Mucosa of rectum (tissue), 2 donors: Measurements from ENCODE around the gene CSH2.

Source experiments
- H3K27ac ChIP-seq, 2 donors: one replicate each; pipeline ENCODE4 v1.7.0; 2013; ENCODE audit warnings: inconsistent platforms in 2 of 2, low read depth in 2 of 2, low read length in 2 of 2
- H3K27me3 ChIP-seq, 2 donors: one replicate each; pipeline ENCODE4 v1.7.0; 2013; ENCODE audit warnings: low read length in 2 of 2; ENCODE audit not compliant: control insufficient read depth in 2 of 2, insufficient read depth in 2 of 2
- H3K36me3 ChIP-seq, 2 donors: one replicate each; pipeline ENCODE4 v1.7.0; 2013; ENCODE audit warnings: low read length in 2 of 2; ENCODE audit not compliant: control insufficient read depth in 2 of 2, insufficient read depth in 2 of 2
- H3K4me1 ChIP-seq, 2 donors: one replicate each; pipeline ENCODE4 v1.7.0; 2013; ENCODE audit warnings: low read length in 2 of 2, mild to moderate bottlenecking in 1 of 2; ENCODE audit not compliant: control insufficient read depth in 2 of 2, insufficient read depth in 2 of 2
- H3K4me3 ChIP-seq, 2 donors: one replicate each; pipeline ENCODE4 v1.7.0; 2013; ENCODE audit warnings: low read length in 2 of 2
- H3K9ac ChIP-seq, 2 donors: one replicate each; pipeline ENCODE4 v1.7.0; 2013; ENCODE audit warnings: low read length in 2 of 2, low read depth in 1 of 2, mild to moderate bottlenecking in 1 of 2
- H3K9me3 ChIP-seq, 2 donors: one replicate each; pipeline ENCODE4 v1.7.0; 2013; ENCODE audit warnings: low read length in 2 of 2; ENCODE audit not compliant: control insufficient read depth in 2 of 2
- donor health status: healthy.
- donor health status: Normal muscosa, but diverticular disease.

CSH2 gene

DNA sequence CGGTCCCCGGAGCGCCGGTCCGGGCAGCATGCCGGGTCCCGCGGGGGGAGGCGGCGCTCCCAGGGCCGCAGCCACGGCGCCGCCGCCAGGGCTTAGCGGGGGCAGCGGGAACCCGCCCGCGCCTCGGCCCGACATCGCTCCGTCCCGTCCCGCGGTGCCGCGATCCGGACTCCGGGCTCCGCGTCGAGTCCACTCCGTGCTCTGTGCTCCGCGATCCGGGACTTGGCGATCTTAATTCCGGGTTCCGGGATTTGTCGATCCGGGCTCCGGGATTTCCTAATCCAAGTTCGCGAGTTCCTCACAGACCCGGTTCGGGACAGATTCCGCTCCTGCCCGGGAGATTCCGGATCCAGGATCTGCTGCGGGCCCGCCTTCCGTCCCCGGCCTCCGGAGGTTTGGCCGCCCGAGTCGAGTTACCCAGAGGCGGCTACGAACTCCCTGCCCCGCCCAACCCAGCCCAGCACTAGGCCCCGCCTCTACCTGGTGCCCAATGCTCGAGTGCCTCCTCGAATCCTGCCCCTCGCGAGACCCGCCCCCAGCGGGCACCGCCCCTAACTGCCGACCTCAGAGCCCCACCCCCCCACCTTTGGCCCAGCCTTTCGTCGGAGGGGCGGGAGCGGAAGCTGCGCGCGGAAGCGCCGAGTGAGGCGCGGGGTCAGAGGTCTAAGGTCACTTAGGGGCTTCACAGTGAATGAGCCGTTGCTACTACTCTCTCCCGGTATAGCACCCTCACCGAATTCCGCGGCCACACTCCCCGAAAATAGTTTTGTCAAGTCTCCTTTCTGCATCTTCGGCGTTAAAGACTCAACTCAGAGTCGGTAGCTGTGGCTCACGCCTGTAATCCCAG, 30.7 kb downstream of the CSH2 start, which contains the start of gene SMARCD2:
TSS of gene SMARCD2 (minus strand) at position 146 of the 847 bp plus-strand sequence. CDS start at position 135, 11 bp downstream.
- Histone ChIP-seq H3K4me3 (peak within 1 kb of the TSS; percentile 87 to 93), H3K36me3 (no peaks in the 10 kb centered on the region), H3K4me1 (peaks cover 28 to 33% of the 10 kb centered on the region in 2 donors), H3K9ac (peak within 1 kb of the TSS; percentile 91 to 92), H3K9me3 (no peaks in the 10 kb centered on the region), H3K27me3 (no peaks in the 10 kb centered on the region), H3K27ac (peak within 1 kb of the TSS; percentile 88 to 90)

- Histone ChIP-seq H3K27me3 (no peaks in the 10 kb centered on the region), H3K9me3 (no peaks in the 10 kb centered on the region), H3K4me1 (peaks cover 28 to 35% of the 10 kb centered on the region in 2 donors), H3K27ac (peak overlapping the region; percentile 88 to 90), H3K9ac (peak overlapping the region; percentile 91 to 92), H3K36me3 (peaks cover 0 to 2% of the 10 kb centered on the region in 2 donors), H3K4me3 (peak overlapping the region; percentile 87 to 93)
Observed at GRCh38 chr17:63842173-63842539, 31.3 kb downstream of the CSH2 start.

GRCh38 chr17:63841350-63842172, 31.9 kb downstream of the CSH2 start:
- Histone ChIP-seq H3K4me1 (peaks cover 28 to 35% of the 10 kb centered on the region in 2 donors), H3K27ac (peak overlapping the region; percentile 88 to 90), H3K9ac (peak overlapping the region; percentile 91 to 92)

GRCh38 chr17:63840591-63841349, 32.7 kb downstream of the CSH2 start:
- Histone ChIP-seq H3K36me3 (peaks cover 10 to 12% of the 10 kb centered on the region in 2 donors), H3K9ac (peak overlapping the region; percentile 91 to 92), H3K27me3 (no peaks in the 10 kb centered on the region), H3K4me3 (peak overlapping the region; percentile 87 to 93), H3K4me1 (peaks cover 28 to 35% of the 10 kb centered on the region in 2 donors), H3K9me3 (no peaks in the 10 kb centered on the region), H3K27ac (peak overlapping the region; percentile 88 to 90)

More at GRCh38 chr17:63841350-63842172, 31.9 kb downstream of the CSH2 start:
- no peaks in the 10 kb centered on the region for H3K9me3 ChIP-seq
- no peaks in the 10 kb centered on the region for H3K27me3 ChIP-seq
- peak overlapping the region; percentile 87 to 93 for H3K4me3 ChIP-seq
- H3K36me3 ChIP-seq, result peaks cover 6 to 8% of the 10 kb centered on the region in 2 donors

DNA sequence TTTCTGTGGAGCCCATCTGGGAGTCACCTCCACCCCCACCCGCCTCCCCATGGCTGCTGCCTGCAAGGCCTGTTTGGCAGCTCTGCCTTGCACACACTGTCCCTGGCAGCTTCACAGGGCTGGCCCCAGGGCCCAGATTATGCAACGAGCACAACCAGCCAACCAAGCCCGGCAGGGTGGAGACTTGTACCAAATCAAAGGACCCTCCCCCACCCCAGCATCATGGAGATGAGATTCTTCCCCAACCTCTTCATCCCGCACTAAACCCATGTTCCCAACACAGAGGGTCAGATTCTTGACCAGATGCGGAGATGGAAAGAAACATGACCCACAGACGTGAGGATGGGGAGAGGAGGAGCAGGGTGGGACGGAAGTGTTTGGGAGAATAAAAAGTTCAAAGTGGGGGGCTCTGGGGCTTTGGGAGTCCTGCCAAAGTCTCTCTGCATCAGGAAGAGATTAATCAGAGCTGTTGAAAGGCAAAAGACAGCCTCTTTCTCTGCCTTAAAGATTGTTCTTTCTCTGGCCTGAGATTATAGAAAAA, 34.8 kb downstream of the CSH2 start:
- no peaks in the 10 kb centered on the region for H3K27me3 ChIP-seq
- peak overlapping the region; percentile 57 to 63 for H3K9ac ChIP-seq
- H3K27ac ChIP-seq, result peak overlapping the region; percentile 76 to 81
- peaks cover 28 to 37% of the 10 kb centered on the region in 2 donors for H3K4me1 ChIP-seq
- peaks cover 27 to 32% of the 10 kb centered on the region in 2 donors for H3K36me3 ChIP-seq
- H3K9me3 ChIP-seq, result no peaks in the 10 kb centered on the region
- peak overlapping the region in 1 of 2 donors; percentile 52 for H3K4me3 ChIP-seq

- Histone ChIP-seq H3K27me3 (no peaks in the 10 kb centered on the region), H3K4me3 (no peak overlapping the region), H3K27ac (peak overlapping the region; percentile 54 to 76), H3K36me3 (peaks cover 33 to 38% of the 10 kb centered on the region in 2 donors), H3K4me1 (peaks cover 28 to 35% of the 10 kb centered on the region in 2 donors), H3K9me3 (no peaks in the 10 kb centered on the region), H3K9ac (peak overlapping the region; percentile 6 to 24)
Observed at GRCh38 chr17:63837962-63838600, 35.4 kb downstream of the CSH2 start.

DNA sequence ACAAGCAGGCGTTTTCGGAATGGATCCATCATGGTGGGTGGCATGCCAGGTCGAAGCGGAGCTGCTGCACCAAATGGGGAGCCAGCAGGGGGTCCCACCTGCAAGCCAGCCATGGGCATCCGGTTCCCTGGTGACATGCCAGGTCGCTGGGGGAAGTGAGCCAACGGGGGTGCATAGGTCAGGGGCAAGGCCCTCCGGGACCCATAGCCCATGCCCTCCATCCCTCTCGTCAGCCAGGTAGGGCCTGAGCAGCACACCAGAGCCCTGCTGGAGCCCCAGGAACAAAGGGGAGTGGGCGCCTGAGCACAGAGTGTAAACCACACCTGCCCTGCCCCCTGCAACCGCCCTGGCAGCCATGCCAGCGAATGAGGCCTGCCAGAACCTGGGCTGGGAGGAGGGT, 36.0 kb downstream of the CSH2 start:
- Histone ChIP-seq H3K9me3 (no peaks in the 10 kb centered on the region), H3K4me3 (no peak overlapping the region), H3K4me1 (peaks cover 28 to 35% of the 10 kb centered on the region in 2 donors), H3K27me3 (no peaks in the 10 kb centered on the region), H3K27ac (no peak overlapping the region), H3K36me3 (peaks cover 39 to 44% of the 10 kb centered on the region in 2 donors), H3K9ac (no peak overlapping the region)

GRCh38 chr17:63836811-63837210, 36.7 kb downstream of the CSH2 start:
- Histone ChIP-seq H3K27ac (no peak overlapping the region), H3K36me3 (peaks cover 46 to 50% of the 10 kb centered on the region in 2 donors), H3K27me3 (no peaks in the 10 kb centered on the region), H3K4me3 (no peak overlapping the region), H3K9me3 (no peaks in the 10 kb centered on the region), H3K9ac (no peak overlapping the region), H3K4me1 (peaks cover 28 to 35% of the 10 kb centered on the region in 2 donors)

GRCh38 chr17:63835167-63835720, 38.2 kb downstream of the CSH2 start:
- Histone ChIP-seq H3K27ac (no peak overlapping the region), H3K36me3 (peaks cover 61 to 65% of the 10 kb centered on the region in 2 donors), H3K4me3 (no peak overlapping the region), H3K4me1 (peaks cover 16 to 21% of the 10 kb centered on the region in 2 donors), H3K9me3 (no peaks in the 10 kb centered on the region), H3K27me3 (no peaks in the 10 kb centered on the region), H3K9ac (no peak overlapping the region)
